Progenitor cell of endocrine pancreas (in vitro differentiated cells): ENCODE data around the gene NADSYN1. TPM values are rescaled to one million over a fixed set of nuclear protein-coding genes. Genes with fewer than 3 reads are reported as not detected.

ENCODE experiments used
- DNase-seq: peaks from one replicate; pipeline ENCODE4 v3.0.0; 2021; ENCODE audit warnings: low spot score; ENCODE audit not compliant: unreplicated experiment
- H3K27ac Mint-ChIP-seq: 2 replicates; pipeline ENCODE4 v1.8.0; 2021; ENCODE audit warnings: mild to moderate bottlenecking, moderate library complexity, mixed read lengths
- H3K27me3 Mint-ChIP-seq: 2 replicates; pipeline ENCODE4 v1.8.0; 2021; ENCODE audit warnings: mixed read lengths
- H3K36me3 Mint-ChIP-seq: 2 replicates; pipeline ENCODE4 v1.8.0; 2022; ENCODE audit warnings: mixed read lengths; ENCODE audit not compliant: insufficient read depth
- H3K4me1 Mint-ChIP-seq: 2 replicates; pipeline ENCODE4 v1.8.0; 2021; ENCODE audit warnings: low read depth, mixed read lengths
- H3K4me3 Mint-ChIP-seq: 2 replicates; pipeline ENCODE4 v1.8.0; 2021; ENCODE audit warnings: low read depth, mild to moderate bottlenecking, moderate library complexity, mixed read lengths
- H3K9me3 Mint-ChIP-seq: 2 replicates; pipeline ENCODE4 v1.8.0; 2021; ENCODE audit warnings: low read depth, mixed read lengths
- total RNA-seq: library from RNA; stranded (reverse); gene quantifications from 2 replicates; pipeline ENCODE4 v1.2.1, GENCODE V29; 2021
- TF ChIP-seq, protein P1 (sequence below): fragments of 200-600 bp; sonication (generic); IDR thresholded peaks from one replicate; pipeline ENCODE4 v1.5.0; 2021; ENCODE audit warnings: antibody characterized with exemption, mild to moderate bottlenecking; ENCODE audit not compliant: unreplicated experiment

Gene NADSYN1
- total RNA-seq, 1 donor from 2014 or later, result 72.0 TPM

GRCh38 chr11:71423181-71423790 lies 29.7 kb upstream of the NADSYN1 start:
- no peak for DNase-seq
- TF ChIP-seq, protein P1, sequence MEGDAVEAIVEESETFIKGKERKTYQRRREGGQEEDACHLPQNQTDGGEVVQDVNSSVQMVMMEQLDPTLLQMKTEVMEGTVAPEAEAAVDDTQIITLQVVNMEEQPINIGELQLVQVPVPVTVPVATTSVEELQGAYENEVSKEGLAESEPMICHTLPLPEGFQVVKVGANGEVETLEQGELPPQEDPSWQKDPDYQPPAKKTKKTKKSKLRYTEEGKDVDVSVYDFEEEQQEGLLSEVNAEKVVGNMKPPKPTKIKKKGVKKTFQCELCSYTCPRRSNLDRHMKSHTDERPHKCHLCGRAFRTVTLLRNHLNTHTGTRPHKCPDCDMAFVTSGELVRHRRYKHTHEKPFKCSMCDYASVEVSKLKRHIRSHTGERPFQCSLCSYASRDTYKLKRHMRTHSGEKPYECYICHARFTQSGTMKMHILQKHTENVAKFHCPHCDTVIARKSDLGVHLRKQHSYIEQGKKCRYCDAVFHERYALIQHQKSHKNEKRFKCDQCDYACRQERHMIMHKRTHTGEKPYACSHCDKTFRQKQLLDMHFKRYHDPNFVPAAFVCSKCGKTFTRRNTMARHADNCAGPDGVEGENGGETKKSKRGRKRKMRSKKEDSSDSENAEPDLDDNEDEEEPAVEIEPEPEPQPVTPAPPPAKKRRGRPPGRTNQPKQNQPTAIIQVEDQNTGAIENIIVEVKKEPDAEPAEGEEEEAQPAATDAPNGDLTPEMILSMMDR, result no peak
- H3K4me1 Mint-ChIP-seq, result peaks cover 2% of the 10 kb centered on the region
- peaks cover 6% of the 10 kb centered on the region for H3K27me3 Mint-ChIP-seq
- H3K4me3 Mint-ChIP-seq, result no peak overlapping the region
- no peaks in the 10 kb centered on the region for H3K9me3 Mint-ChIP-seq
- H3K27ac Mint-ChIP-seq, result no peak overlapping the region
- H3K36me3 Mint-ChIP-seq, result no peaks in the 10 kb centered on the region

- Mint-ChIP-seq H3K27me3 (peaks cover 6% of the 10 kb centered on the region), H3K36me3 (no peaks in the 10 kb centered on the region), H3K4me3 (no peak overlapping the region), H3K4me1 (peaks cover 2% of the 10 kb centered on the region), H3K27ac (no peak overlapping the region), H3K9me3 (no peaks in the 10 kb centered on the region)
- TF ChIP-seq, protein P1, result peak; percentile 32
- DNase-seq, result no peak
Observed at GRCh38 chr11:71425409-71425808, 27.6 kb upstream of the NADSYN1 start.

GRCh38 chr11:71425860-71426259 lies 27.1 kb upstream of the NADSYN1 start:
- Mint-ChIP-seq H3K27me3 (peaks cover 6% of the 10 kb centered on the region), H3K9me3 (no peaks in the 10 kb centered on the region), H3K27ac (no peak overlapping the region), H3K36me3 (no peaks in the 10 kb centered on the region), H3K4me1 (no peaks in the 10 kb centered on the region), H3K4me3 (no peak overlapping the region)
- TF ChIP-seq, protein P1, result no peak
- DNase-seq, result no peak

GRCh38 chr11:71426413-71426812 lies 26.6 kb upstream of the NADSYN1 start:
- Mint-ChIP-seq H3K27me3 (peaks cover 6% of the 10 kb centered on the region), H3K9me3 (no peaks in the 10 kb centered on the region), H3K4me3 (no peak overlapping the region), H3K27ac (no peak overlapping the region), H3K36me3 (no peaks in the 10 kb centered on the region), H3K4me1 (no peaks in the 10 kb centered on the region)
- no peak for DNase-seq
- TF ChIP-seq, protein P1, result no peak

- no peaks in the 10 kb centered on the region for H3K9me3 Mint-ChIP-seq
- H3K36me3 Mint-ChIP-seq, result no peaks in the 10 kb centered on the region
- TF ChIP-seq, protein P1, result no peak
- no peaks in the 10 kb centered on the region for H3K4me1 Mint-ChIP-seq
- no peak for DNase-seq
- H3K27me3 Mint-ChIP-seq, result peaks cover under 1% of the 10 kb centered on the region
- no peak overlapping the region for H3K4me3 Mint-ChIP-seq
- H3K27ac Mint-ChIP-seq, result no peak overlapping the region
Observed at GRCh38 chr11:71428861-71429435, 24.1 kb upstream of the NADSYN1 start.
